Loucy (cell line): ENCODE results near the gene DNALI1.

Experiments used
- EZH2phosphoT487 ChIP-seq: fragments of 200-600 bp; IDR thresholded peaks from 2 replicates; pipeline ENCODE4 v1.6.1; 2018; ENCODE audit warnings: antibody characterized with exemption, mild to moderate bottlenecking, moderate library complexity, borderline replicate concordance
- TF ChIP-seq, protein P1 (sequence below): fragments of 200-600 bp; sonication (generic); conservative IDR thresholded peaks from 2 replicates; pipeline ENCODE4 v1.5.1; 2014; ENCODE audit warnings: mild to moderate bottlenecking, antibody characterized with exemption, low read length

DNA sequence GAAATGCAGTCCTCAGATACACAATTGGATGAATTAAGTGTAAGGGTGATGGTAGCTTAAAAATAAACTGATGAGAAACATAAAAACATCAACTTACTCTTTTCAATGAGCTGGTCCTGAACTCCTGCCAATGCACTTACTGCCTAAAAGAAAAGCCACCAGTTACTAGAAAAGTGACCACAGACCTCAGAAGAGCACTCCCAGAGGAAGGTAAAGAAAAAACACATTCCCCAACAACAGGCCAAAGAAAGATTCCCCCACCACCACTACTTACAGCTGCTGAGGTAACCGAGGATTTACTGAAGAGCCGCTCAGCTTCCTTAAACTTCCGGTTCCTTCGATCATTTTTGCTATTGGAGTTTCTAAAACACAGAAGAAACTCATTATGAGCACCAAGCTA, 47.6 kb upstream of the DNALI1 start:
- TF ChIP-seq, protein P1, sequence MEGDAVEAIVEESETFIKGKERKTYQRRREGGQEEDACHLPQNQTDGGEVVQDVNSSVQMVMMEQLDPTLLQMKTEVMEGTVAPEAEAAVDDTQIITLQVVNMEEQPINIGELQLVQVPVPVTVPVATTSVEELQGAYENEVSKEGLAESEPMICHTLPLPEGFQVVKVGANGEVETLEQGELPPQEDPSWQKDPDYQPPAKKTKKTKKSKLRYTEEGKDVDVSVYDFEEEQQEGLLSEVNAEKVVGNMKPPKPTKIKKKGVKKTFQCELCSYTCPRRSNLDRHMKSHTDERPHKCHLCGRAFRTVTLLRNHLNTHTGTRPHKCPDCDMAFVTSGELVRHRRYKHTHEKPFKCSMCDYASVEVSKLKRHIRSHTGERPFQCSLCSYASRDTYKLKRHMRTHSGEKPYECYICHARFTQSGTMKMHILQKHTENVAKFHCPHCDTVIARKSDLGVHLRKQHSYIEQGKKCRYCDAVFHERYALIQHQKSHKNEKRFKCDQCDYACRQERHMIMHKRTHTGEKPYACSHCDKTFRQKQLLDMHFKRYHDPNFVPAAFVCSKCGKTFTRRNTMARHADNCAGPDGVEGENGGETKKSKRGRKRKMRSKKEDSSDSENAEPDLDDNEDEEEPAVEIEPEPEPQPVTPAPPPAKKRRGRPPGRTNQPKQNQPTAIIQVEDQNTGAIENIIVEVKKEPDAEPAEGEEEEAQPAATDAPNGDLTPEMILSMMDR = peak; percentile 59
- TF ChIP-seq EZH2phosphoT487 = no peak
